ENCODE results near the gene STAU1. TPM values are rescaled to one million over a fixed set of nuclear protein-coding genes. Genes with fewer than 3 reads are reported as not detected.
A peak's percentile ranks its signal among the peaks of the same experiment; 100 is the strongest.

The STAU1 gene
- total and polyA plus RNA-seq, 2 of the 13 experiments (the other 11 are each of a cell fraction or from before 2014, with no cell fraction given) = 119 to 133 TPM

- TF ChIP-seq ZNF546 (CRISPR knock-in tag; conservative IDR thresholded peaks at IDR 0.05) (0 out of 2 replicates have a peak, but pooled peaks have one; percentile 38), SALL1 (CRISPR knock-in tag; IDR thresholded peaks at IDR 0.05) (peak; percentile 88), ZNF569 (CRISPR knock-in tag; IDR thresholded peaks at IDR 0.05; ENCODE audit: borderline replicate concordance) (no peak), ZNF451 (CRISPR knock-in tag; IDR thresholded peaks at IDR 0.05) (peak; percentile 82; the same call in 1 of the 2 replicates), ZNF280B (CRISPR knock-in tag; IDR thresholded peaks at IDR 0.05; ENCODE audit: borderline replicate concordance) (0 out of 2 replicates have a peak, but pooled peaks have one; percentile 18), FOXA1 (IDR thresholded peaks at IDR 0.05) (no peak), FOXA1 (CRISPR knock-in tag; IDR thresholded peaks at IDR 0.05) (peak; percentile 18; the same call in 1 of the 2 replicates), BCL6 (CRISPR knock-in tag; IDR thresholded peaks at IDR 0.05) (peak; percentile 50; the same call in 1 of the 2 replicates), ZNF724P (CRISPR knock-in tag; IDR thresholded peaks at IDR 0.05; ENCODE audit: borderline replicate concordance) (0 out of 2 replicates have a peak, but pooled peaks have one; percentile 15), DMTF1 (CRISPR knock-in tag; IDR thresholded peaks at IDR 0.05) (no peak), KDM3A (CRISPR knock-in tag; IDR thresholded peaks at IDR 0.05; ENCODE audit: low read depth) (peak; percentile 97; the same call in 1 of the 2 replicates), PAX8 (CRISPR knock-in tag; IDR thresholded peaks at IDR 0.05; ENCODE audit: borderline replicate concordance) (peak; percentile 85; the same call in 1 of the 2 replicates), HNF4G (IDR thresholded peaks at IDR 0.05; ENCODE audit: borderline replicate concordance, low read depth, low read length) (peak; percentile 63; the same call in 1 of the 2 replicates), HNF4G (CRISPR knock-in tag; IDR thresholded peaks at IDR 0.05; ENCODE audit: borderline replicate concordance, low read depth) (no peak), DDIT3 (CRISPR knock-in tag; IDR thresholded peaks at IDR 0.05) (no peak)
- TF ChIP-seq, protein P1, sequence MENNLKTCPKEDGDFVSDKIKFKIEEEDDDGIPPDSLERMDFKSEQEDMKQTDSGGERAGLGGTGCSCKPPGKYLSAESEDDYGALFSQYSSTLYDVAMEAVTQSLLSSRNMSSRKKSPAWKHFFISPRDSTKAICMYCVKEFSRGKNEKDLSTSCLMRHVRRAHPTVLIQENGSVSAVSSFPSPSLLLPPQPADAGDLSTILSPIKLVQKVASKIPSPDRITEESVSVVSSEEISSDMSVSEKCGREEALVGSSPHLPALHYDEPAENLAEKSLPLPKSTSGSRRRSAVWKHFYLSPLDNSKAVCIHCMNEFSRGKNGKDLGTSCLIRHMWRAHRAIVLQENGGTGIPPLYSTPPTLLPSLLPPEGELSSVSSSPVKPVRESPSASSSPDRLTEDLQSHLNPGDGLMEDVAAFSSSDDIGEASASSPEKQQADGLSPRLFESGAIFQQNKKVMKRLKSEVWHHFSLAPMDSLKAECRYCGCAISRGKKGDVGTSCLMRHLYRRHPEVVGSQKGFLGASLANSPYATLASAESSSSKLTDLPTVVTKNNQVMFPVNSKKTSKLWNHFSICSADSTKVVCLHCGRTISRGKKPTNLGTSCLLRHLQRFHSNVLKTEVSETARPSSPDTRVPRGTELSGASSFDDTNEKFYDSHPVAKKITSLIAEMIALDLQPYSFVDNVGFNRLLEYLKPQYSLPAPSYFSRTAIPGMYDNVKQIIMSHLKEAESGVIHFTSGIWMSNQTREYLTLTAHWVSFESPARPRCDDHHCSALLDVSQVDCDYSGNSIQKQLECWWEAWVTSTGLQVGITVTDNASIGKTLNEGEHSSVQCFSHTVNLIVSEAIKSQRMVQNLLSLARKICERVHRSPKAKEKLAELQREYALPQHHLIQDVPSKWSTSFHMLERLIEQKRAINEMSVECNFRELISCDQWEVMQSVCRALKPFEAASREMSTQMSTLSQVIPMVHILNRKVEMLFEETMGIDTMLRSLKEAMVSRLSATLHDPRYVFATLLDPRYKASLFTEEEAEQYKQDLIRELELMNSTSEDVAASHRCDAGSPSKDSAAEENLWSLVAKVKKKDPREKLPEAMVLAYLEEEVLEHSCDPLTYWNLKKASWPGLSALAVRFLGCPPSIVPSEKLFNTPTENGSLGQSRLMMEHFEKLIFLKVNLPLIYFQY (CRISPR knock-in tag; IDR thresholded peaks at IDR 0.05; ENCODE audit: borderline replicate concordance) = peak; percentile 97
- TF ChIP-seq, protein P2, sequence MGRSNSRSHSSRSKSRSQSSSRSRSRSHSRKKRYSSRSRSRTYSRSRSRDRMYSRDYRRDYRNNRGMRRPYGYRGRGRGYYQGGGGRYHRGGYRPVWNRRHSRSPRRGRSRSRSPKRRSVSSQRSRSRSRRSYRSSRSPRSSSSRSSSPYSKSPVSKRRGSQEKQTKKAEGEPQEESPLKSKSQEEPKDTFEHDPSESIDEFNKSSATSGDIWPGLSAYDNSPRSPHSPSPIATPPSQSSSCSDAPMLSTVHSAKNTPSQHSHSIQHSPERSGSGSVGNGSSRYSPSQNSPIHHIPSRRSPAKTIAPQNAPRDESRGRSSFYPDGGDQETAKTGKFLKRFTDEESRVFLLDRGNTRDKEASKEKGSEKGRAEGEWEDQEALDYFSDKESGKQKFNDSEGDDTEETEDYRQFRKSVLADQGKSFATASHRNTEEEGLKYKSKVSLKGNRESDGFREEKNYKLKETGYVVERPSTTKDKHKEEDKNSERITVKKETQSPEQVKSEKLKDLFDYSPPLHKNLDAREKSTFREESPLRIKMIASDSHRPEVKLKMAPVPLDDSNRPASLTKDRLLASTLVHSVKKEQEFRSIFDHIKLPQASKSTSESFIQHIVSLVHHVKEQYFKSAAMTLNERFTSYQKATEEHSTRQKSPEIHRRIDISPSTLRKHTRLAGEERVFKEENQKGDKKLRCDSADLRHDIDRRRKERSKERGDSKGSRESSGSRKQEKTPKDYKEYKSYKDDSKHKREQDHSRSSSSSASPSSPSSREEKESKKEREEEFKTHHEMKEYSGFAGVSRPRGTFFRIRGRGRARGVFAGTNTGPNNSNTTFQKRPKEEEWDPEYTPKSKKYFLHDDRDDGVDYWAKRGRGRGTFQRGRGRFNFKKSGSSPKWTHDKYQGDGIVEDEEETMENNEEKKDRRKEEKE (IDR thresholded peaks at IDR 0.05) = no peak
Observed at GRCh38 chr20:49187851-49188641, at the start of gene STAU1 (continued).
